ENCODE measurements around the gene CD44.
"Not testable (repeated sequence)": the region's sequence is repeated elsewhere in the genome, so short reads cannot be mapped to it uniquely, and the experiment has no call there.

The CD44 gene

GRCh38 chr11:35105319-35106079 lies 33.5 kb upstream of the CD44 start:
- Mint-ChIP-seq H3K9me3 (no peaks in the 10 kb centered on the region), H3K4me1 (peaks cover 51% of the 10 kb centered on the region), H3K27me3 (no peaks in the 10 kb centered on the region), H3K27ac (no peak overlapping the region), H3K4me3 (no peak overlapping the region), H3K36me3 (no peaks in the 10 kb centered on the region)
- DNase-seq (ENCODE audit: low spot score in 2 of 2): no peak
- ATAC-seq (ENCODE audit: low read depth): no peak

GRCh38 chr11:35106595-35106994 lies 32.4 kb upstream of the CD44 start:
- peak in 1 of 2 donors; percentile 50 for DNase-seq (ENCODE audit: low spot score in 2 of 2)
- H3K36me3 Mint-ChIP-seq: no peaks in the 10 kb centered on the region
- peak; percentile 99 for ATAC-seq (ENCODE audit: low read depth)
- no peaks in the 10 kb centered on the region for H3K9me3 Mint-ChIP-seq
- H3K4me3 Mint-ChIP-seq: peak overlapping the region; percentile 68
- peak overlapping the region; percentile 87 for H3K27ac Mint-ChIP-seq
- H3K4me1 Mint-ChIP-seq: peaks cover 57% of the 10 kb centered on the region
- H3K27me3 Mint-ChIP-seq: no peaks in the 10 kb centered on the region

- Mint-ChIP-seq H3K36me3 (no peaks in the 10 kb centered on the region), H3K4me1 (peaks cover 63% of the 10 kb centered on the region), H3K27me3 (no peaks in the 10 kb centered on the region), H3K9me3 (no peaks in the 10 kb centered on the region), H3K27ac (peak overlapping the region; percentile 87), H3K4me3 (no peak overlapping the region)
- ATAC-seq (ENCODE audit: low read depth): no peak
- no peak for DNase-seq (ENCODE audit: low spot score in 2 of 2)
These were observed 31.1 kb upstream of the CD44 start for GRCh38 chr11:35107861-35108260.

DNA sequence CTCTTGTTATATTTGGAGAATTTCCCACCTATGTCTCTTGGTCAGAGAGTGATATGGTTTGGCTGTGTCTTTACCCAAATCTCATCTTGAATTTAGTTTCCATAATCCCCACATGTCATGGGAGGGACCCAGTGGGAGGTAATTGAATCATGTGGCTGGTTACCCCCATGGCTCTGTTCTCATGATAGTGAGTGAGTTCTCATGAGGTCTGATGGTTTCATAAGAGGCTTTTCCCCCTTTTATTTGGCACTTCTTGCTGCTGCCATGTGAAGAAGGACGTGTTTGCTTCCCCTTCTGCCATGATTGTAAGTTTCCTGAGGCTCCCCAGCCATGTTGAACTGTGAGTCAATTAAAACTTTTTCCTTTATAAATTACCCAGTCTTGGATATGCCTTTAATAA lies 30.6 kb upstream of the CD44 start:
- H3K27ac Mint-ChIP-seq: peak overlapping the region; percentile 87
- ATAC-seq (ENCODE audit: low read depth); DNase-seq (ENCODE audit: low spot score in 2 of 2); H3K9me3 Mint-ChIP-seq; H3K27me3 Mint-ChIP-seq; H3K36me3 Mint-ChIP-seq; H3K4me3 Mint-ChIP-seq: not testable (repeated sequence)
- peaks cover 63% of the 10 kb centered on the region for H3K4me1 Mint-ChIP-seq

DNA sequence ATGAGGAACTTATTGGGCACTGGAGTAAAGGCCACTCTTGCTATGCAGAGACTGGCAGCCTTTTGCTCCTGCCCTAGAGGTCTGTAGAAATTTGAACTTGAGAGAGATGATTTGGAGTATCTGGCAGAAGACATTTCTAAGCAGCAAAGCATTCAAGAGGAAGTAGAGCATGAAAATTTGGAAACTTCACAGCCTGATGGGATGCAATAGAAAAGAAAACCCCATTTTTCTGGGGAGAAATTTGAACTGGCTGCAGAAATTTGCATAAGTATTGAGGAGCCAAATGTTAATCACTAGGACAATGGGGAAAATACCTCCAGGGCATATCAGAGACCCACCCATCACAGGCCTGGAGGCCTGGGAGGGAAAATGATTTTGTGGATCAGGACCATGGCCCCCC lies 29.9 kb upstream of the CD44 start:
- Mint-ChIP-seq H3K27me3 (no peaks in the 10 kb centered on the region), H3K36me3 (no peaks in the 10 kb centered on the region), H3K4me1 (peaks cover 61% of the 10 kb centered on the region), H3K27ac (no peak overlapping the region), H3K9me3 (no peaks in the 10 kb centered on the region), H3K4me3 (no peak overlapping the region)
- DNase-seq (ENCODE audit: low spot score in 2 of 2) (no peak), ATAC-seq (ENCODE audit: low read depth) (no peak)

DNA sequence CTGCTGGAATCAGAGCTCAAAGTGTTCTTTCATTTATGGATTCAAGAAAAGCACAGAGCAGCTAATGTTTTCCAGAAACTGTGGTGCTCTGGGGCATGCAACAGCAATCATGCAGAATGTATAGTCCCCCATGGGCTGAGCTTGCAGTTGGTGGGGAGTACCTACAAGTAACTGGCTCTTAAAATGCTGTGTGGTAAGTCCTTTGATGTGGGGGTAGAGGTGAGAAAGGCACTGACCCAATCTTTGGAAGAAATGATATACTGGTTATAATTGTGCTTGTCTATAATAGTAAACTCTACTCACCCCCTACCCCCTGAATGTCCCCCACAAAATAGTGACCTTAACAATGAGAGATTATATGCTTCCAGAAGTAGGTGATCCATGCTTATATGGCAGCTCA lies 29.1 kb upstream of the CD44 start:
- no peak overlapping the region for H3K27ac Mint-ChIP-seq
- H3K9me3 Mint-ChIP-seq: no peaks in the 10 kb centered on the region
- H3K36me3 Mint-ChIP-seq: no peaks in the 10 kb centered on the region
- no peaks in the 10 kb centered on the region for H3K27me3 Mint-ChIP-seq
- H3K4me3 Mint-ChIP-seq: no peak overlapping the region
- ATAC-seq (ENCODE audit: low read depth) (no peak), DNase-seq (ENCODE audit: low spot score in 2 of 2) (no peak)
- peaks cover 63% of the 10 kb centered on the region for H3K4me1 Mint-ChIP-seq

GRCh38 chr11:35111161-35112055 lies 27.6 kb upstream of the CD44 start:
- Mint-ChIP-seq H3K36me3 (no peaks in the 10 kb centered on the region), H3K27ac (no peak overlapping the region), H3K4me1 (peaks cover 57% of the 10 kb centered on the region), H3K4me3 (no peak overlapping the region), H3K27me3 (no peaks in the 10 kb centered on the region), H3K9me3 (no peaks in the 10 kb centered on the region)
- DNase-seq (ENCODE audit: low spot score in 2 of 2) (no peak), ATAC-seq (ENCODE audit: low read depth) (no peak)

GRCh38 chr11:35112056-35112845 lies 26.7 kb upstream of the CD44 start:
- Mint-ChIP-seq H3K36me3 (no peaks in the 10 kb centered on the region), H3K4me1 (peaks cover 50% of the 10 kb centered on the region)
- no peak for ATAC-seq (ENCODE audit: low read depth)

GRCh38 chr11:35112846-35113105 lies 26.2 kb upstream of the CD44 start:
- Mint-ChIP-seq H3K27ac (no peak overlapping the region), H3K4me1 (peaks cover 52% of the 10 kb centered on the region), H3K27me3 (no peaks in the 10 kb centered on the region), H3K4me3 (no peak overlapping the region), H3K9me3 (no peaks in the 10 kb centered on the region), H3K36me3 (no peaks in the 10 kb centered on the region)
- DNase-seq (ENCODE audit: low spot score in 2 of 2) (no peak), ATAC-seq (ENCODE audit: low read depth) (no peak)

More at GRCh38 chr11:35112056-35112845, 26.7 kb upstream of the CD44 start:
- no peak for DNase-seq (ENCODE audit: low spot score in 2 of 2)
- no peaks in the 10 kb centered on the region for H3K9me3 Mint-ChIP-seq
- H3K27ac Mint-ChIP-seq: no peak overlapping the region
- H3K4me3 Mint-ChIP-seq: no peak overlapping the region
- H3K27me3 Mint-ChIP-seq: no peaks in the 10 kb centered on the region

DNA sequence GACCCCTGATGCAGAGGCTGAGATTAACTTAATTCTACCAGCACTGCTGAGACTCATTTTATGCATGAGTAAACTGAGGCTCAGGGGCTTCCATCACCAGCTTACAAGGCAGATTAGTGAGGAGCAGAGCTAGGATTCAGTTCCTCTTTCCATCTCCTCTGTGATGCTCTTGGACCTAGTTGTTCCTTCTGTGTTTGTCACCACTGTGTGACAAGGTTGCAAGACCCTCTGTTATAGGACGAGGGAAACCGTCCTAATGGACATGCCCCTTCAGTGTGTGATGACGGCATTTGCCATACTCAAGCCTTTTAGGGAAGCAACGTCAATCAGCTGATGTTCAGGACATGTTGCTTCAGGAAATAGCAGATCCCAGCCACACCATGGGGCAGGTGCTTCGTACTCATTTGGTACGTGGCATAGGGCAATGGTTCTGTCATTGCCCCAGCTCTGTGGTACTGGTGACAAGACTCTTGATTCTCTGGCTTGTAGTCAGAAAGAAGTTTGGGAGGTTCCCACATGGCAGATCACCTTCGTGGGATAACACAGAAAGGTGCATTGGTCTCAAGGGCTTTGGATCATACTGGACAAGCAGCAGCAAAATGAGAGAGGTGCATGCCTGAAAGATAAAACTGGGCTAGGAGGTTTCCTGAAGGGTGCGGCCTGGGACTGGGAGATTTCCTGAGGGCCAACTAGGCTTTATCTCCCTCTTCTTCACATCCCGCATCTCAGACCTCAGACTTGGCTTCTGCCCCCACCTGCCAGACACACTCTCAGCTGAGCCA lies 23.9 kb upstream of the CD44 start:
- H3K4me1 Mint-ChIP-seq: peaks cover 58% of the 10 kb centered on the region
- H3K4me3 Mint-ChIP-seq: no peak overlapping the region
- no peaks in the 10 kb centered on the region for H3K9me3 Mint-ChIP-seq
- peak in 1 of 2 donors; percentile 34 for DNase-seq (ENCODE audit: low spot score in 2 of 2)
- H3K36me3 Mint-ChIP-seq: no peaks in the 10 kb centered on the region
- peak overlapping the region; percentile 81 for H3K27ac Mint-ChIP-seq
- ATAC-seq (ENCODE audit: low read depth): peak; percentile 83
- H3K27me3 Mint-ChIP-seq: no peaks in the 10 kb centered on the region

DNA sequence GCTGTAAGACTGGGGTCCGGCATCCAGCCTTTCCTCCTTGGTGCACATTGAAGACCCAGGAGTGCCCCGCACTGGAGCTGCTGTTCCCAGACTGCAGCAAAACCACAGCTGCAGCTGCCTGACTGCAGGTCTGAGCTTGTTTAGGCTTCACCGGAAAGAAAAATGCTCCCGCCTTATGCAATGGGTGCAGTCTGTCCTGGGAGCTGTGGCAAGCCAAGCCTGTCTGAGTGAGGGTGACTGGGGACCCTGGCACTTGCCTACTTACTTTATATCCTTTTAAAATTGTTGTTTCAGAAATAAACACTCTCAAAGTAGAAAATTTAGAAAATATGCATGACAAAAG lies 23.3 kb upstream of the CD44 start:
- Mint-ChIP-seq H3K36me3 (no peaks in the 10 kb centered on the region), H3K4me1 (peaks cover 58% of the 10 kb centered on the region), H3K4me3 (no peak overlapping the region), H3K27me3 (no peaks in the 10 kb centered on the region), H3K9me3 (peaks cover 1% of the 10 kb centered on the region), H3K27ac (peak overlapping the region; percentile 81)
- ATAC-seq (ENCODE audit: low read depth): no peak
- DNase-seq (ENCODE audit: low spot score in 2 of 2): no peak

DNA sequence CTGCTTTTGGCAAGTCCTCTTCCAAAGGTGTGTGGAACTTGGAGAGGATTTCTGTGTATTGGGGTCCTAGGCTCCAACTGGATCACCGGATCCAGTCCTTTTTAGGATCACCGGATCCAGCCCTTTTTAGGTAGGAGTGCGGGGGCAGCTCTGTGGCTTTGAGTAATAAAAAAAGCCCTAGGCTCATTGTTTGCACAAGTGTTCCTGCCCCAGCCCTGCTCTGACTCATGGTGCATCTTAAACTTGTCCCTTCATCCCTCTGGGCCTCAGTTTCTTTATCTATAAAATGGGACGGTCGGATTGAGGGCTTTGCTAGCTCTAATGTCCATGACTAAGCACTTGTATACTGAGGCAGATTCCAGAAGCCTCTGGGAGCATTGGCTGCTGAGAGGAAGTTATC lies 22.7 kb upstream of the CD44 start:
- Mint-ChIP-seq H3K9me3 (peaks cover 1% of the 10 kb centered on the region), H3K4me1 (peaks cover 58% of the 10 kb centered on the region), H3K4me3 (no peak overlapping the region), H3K27ac (peak overlapping the region; percentile 81), H3K27me3 (no peaks in the 10 kb centered on the region), H3K36me3 (no peaks in the 10 kb centered on the region)
- ATAC-seq (ENCODE audit: low read depth): no peak
- no peak for DNase-seq (ENCODE audit: low spot score in 2 of 2)

DNA sequence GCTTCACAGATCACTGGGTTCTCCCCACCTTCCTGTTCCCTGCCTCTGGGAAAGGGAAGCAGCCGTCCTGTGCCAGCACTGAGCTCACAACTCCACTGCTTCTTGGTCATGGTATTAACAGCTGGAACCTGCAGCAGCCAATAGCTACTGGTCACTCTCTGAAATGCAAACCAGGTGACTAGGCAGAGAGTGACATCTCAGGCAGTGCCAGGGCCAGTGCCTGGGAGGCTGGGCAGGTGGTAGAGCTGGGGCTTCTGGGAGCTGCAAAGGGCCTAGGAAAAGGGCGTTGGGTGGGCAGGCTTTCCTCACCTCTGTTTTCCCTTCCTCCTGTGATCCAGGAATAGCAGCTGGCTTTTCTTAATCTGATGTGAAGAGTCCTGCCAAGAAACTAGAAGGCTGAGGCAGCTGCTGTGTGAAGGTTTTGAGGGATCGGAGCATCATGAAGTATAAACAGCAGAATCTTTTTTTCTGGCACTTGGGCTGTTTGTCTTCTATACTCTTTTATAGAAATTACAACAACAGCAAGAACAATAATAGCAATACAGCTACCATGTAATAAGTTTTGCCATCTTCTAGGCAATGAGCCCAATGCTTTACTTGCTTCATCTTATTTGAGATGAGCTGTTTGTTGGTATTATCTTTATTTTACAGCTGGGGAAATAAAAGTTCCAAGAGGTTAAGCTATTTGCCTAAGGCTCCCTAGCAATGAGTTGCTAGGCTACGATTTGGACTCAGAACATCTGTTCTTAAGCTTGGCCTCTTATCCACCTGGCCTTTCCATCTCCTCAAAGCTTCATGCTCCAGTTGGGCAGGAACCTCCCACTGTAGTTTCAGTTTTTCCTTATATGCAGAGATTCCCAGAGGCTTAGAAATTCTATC lies 22.0 kb upstream of the CD44 start:
- Mint-ChIP-seq H3K36me3 (no peaks in the 10 kb centered on the region), H3K4me1 (peaks cover 56% of the 10 kb centered on the region), H3K9me3 (peaks cover 1% of the 10 kb centered on the region), H3K27me3 (no peaks in the 10 kb centered on the region), H3K4me3 (no peak overlapping the region), H3K27ac (peak overlapping the region; percentile 90)
- ATAC-seq (ENCODE audit: low read depth) (no peak), DNase-seq (ENCODE audit: low spot score in 2 of 2) (no peak)
